Ishikawa (cell line): ENCODE results near the gene VIPR2.

Experiments used
- EP300 ChIP-seq: IDR thresholded peaks from 2 replicates; pipeline ENCODE4 v1.6.1; 2012; ENCODE audit warnings: borderline replicate concordance
- RAD21 ChIP-seq: IDR thresholded peaks from 2 replicates; pipeline ENCODE4 v1.6.1; 2012; ENCODE audit warnings: low read depth
- TAF1 ChIP-seq: IDR thresholded peaks from 2 replicates; pipeline ENCODE4 v1.6.1; 2012; ENCODE audit warnings: low read depth, mild to moderate bottlenecking
- USF1 ChIP-seq: IDR thresholded peaks from 2 replicates; pipeline ENCODE4 v1.6.1; 2012
- YY1 ChIP-seq: IDR thresholded peaks from 2 replicates; pipeline ENCODE4 v1.6.1; 2012; ENCODE audit warnings: low read depth
- ZBTB7A ChIP-seq: IDR thresholded peaks from 2 replicates; pipeline ENCODE4 v1.6.1; 2012; ENCODE audit warnings: low read depth
- TF ChIP-seq, protein P1 (sequence below): IDR thresholded peaks from 2 replicates; pipeline ENCODE4 v1.6.1; 2012; ENCODE audit warnings: low read depth, mild to moderate bottlenecking

- TF ChIP-seq, protein P1, sequence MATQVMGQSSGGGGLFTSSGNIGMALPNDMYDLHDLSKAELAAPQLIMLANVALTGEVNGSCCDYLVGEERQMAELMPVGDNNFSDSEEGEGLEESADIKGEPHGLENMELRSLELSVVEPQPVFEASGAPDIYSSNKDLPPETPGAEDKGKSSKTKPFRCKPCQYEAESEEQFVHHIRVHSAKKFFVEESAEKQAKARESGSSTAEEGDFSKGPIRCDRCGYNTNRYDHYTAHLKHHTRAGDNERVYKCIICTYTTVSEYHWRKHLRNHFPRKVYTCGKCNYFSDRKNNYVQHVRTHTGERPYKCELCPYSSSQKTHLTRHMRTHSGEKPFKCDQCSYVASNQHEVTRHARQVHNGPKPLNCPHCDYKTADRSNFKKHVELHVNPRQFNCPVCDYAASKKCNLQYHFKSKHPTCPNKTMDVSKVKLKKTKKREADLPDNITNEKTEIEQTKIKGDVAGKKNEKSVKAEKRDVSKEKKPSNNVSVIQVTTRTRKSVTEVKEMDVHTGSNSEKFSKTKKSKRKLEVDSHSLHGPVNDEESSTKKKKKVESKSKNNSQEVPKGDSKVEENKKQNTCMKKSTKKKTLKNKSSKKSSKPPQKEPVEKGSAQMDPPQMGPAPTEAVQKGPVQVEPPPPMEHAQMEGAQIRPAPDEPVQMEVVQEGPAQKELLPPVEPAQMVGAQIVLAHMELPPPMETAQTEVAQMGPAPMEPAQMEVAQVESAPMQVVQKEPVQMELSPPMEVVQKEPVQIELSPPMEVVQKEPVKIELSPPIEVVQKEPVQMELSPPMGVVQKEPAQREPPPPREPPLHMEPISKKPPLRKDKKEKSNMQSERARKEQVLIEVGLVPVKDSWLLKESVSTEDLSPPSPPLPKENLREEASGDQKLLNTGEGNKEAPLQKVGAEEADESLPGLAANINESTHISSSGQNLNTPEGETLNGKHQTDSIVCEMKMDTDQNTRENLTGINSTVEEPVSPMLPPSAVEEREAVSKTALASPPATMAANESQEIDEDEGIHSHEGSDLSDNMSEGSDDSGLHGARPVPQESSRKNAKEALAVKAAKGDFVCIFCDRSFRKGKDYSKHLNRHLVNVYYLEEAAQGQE = no peak
- TF ChIP-seq EP300 = no peak
- no peak for TF ChIP-seq USF1
- no peak for TF ChIP-seq TAF1
- TF ChIP-seq RAD21 = no peak
- no peak for TF ChIP-seq ZBTB7A
- TF ChIP-seq YY1 = no peak
These were observed 85.0 kb downstream of the VIPR2 start for GRCh38 chr7:159059629-159060028.
